ENCODE data around the gene IGFBP4.

The IGFBP4 gene

GRCh38 chr17:40457369-40457768 lies 14.1 kb downstream of the IGFBP4 start:
- no peak for DNase-seq

GRCh38 chr17:40457964-40458791 lies 14.9 kb downstream of the IGFBP4 start:
- DNase-seq = no peak

- DNase-seq = no peak
Observed at GRCh38 chr17:40458851-40459482, 15.7 kb downstream of the IGFBP4 start.

GRCh38 chr17:40459636-40460603 lies 16.7 kb downstream of the IGFBP4 start:
- DNase-seq = no peak

GRCh38 chr17:40460604-40460967 lies 17.3 kb downstream of the IGFBP4 start:
- DNase-seq = no peak

GRCh38 chr17:40460968-40461731 lies 17.9 kb downstream of the IGFBP4 start:
- no peak for DNase-seq

- no peak for DNase-seq
Observed at GRCh38 chr17:40461732-40462342, 18.6 kb downstream of the IGFBP4 start.

- no peak for DNase-seq
Observed at GRCh38 chr17:40462343-40463121, 19.3 kb downstream of the IGFBP4 start.

GRCh38 chr17:40463122-40463550 lies 19.9 kb downstream of the IGFBP4 start:
- DNase-seq = no peak

- DNase-seq = no peak
Observed at GRCh38 chr17:40464392-40464855, 21.2 kb downstream of the IGFBP4 start.

GRCh38 chr17:40466298-40466971 lies 23.2 kb downstream of the IGFBP4 start:
- no peak for DNase-seq

GRCh38 chr17:40467281-40467867 lies 24.1 kb downstream of the IGFBP4 start:
- DNase-seq = no peak

GRCh38 chr17:40468560-40468959 lies 25.3 kb downstream of the IGFBP4 start:
- no peak for DNase-seq

GRCh38 chr17:40469805-40470675 lies 26.8 kb downstream of the IGFBP4 start:
- DNase-seq = no peak

GRCh38 chr17:40470932-40471828 lies 27.9 kb downstream of the IGFBP4 start:
- DNase-seq = no peak

- no peak for DNase-seq
Observed at GRCh38 chr17:40471846-40472732, 28.8 kb downstream of the IGFBP4 start.

All from stimulated activated CD4-positive, alpha-beta T cell treated with anti-CD3 and anti-CD28 coated beads, Interleukin-2, amount 100 ng/mL, for 48 hours (primary cell).